Left lung (tissue), 10 donors: ENCODE results near the gene SPDYC. TPM values are rescaled to one million over a fixed set of nuclear protein-coding genes. Genes with fewer than 3 reads are reported as not detected.

Experiments
- ATAC-seq: fragments of 200-7000 bp; cut with Tn5 transposase; one replicate; pipeline ENCODE4 v1.9.1; 2020; ENCODE audit warnings: moderate library complexity
- DNase-seq, 4 donors: peaks; one replicate each; pipeline ENCODE4 v3.0.0-alpha.2; 2013 to 2020
- H3K27ac ChIP-seq, 2 donors: fragments of 200-600 bp; sonication (generic) in 1 of 2; one replicate each; pipeline versions ENCODE4 v1.5.0 to v1.8.0; 2020 to 2021
- H3K27me3 ChIP-seq, 2 donors: fragments of 200-600 bp; sonication (generic) in 1 of 2; one replicate each; pipeline versions ENCODE4 v1.5.0 to v1.8.0; 2020 to 2021
- H3K36me3 ChIP-seq, 2 donors: fragments of 200-600 bp; sonication (generic) in 1 of 2; one replicate each; pipeline versions ENCODE4 v1.5.0 to v1.8.0; 2020 to 2021
- H3K4me1 ChIP-seq, 2 donors: fragments of 200-600 bp; one replicate each; pipeline ENCODE4 v1.8.0; 2021
- H3K4me3 ChIP-seq, 2 donors: fragments of 200-600 bp; sonication (generic) in 1 of 2; one replicate each; pipeline versions ENCODE4 v1.5.0 to v1.8.0; 2020 to 2021; ENCODE audit warnings: mild to moderate bottlenecking in 1 of 2
- H3K9me3 ChIP-seq, 2 donors: fragments of 200-600 bp; sonication (generic) in 1 of 2; one replicate each; pipeline versions ENCODE4 v1.5.0 to v1.8.0; 2020 to 2021
- CTCF ChIP-seq, 2 donors: fragments of 200-600 bp; sonication (generic) in 1 of 2; IDR thresholded peaks; one replicate each; pipeline versions ENCODE4 v1.5.0 to v1.8.0; 2021; ENCODE audit warnings: antibody characterized with exemption in 2 of 2
- intact Hi-C, 2 donors: fragments of 100-400 bp; cut with DNase I; formaldehyde crosslinking; loops; one replicate each; pipeline versions ENCODE4 v1.11.2 to v1.14.2; 2022
- polyA plus RNA-seq, 6 donors: library from polyadenylated mRNA; unstranded; fragments of 120-200 nt; gene quantifications; one replicate each; pipeline ENCODE4 v1.2.1, GENCODE V29; 2013; ENCODE audit not compliant: insufficient read length in 6 of 6
- total RNA-seq, 2 donors: library from RNA; stranded (reverse); fragmentation: NEBNext Ultra II Directional; extraction: Animal tissue kit (Norgen Biotek cat#: 25700); gene quantifications; one replicate each; pipeline ENCODE4 v1.2.1, GENCODE V29; 2021
- donor health status: DM: no; HTN: yes; CAD: no.
- donor health status: DM: no; HTN: no; CAD: no.

The SPDYC gene
- total and polyA plus RNA-seq, 8 donors = not detected

GRCh38 chr11:65205602-65205967 lies 35.6 kb downstream of the SPDYC start:
- ATAC-seq (no peak), DNase-seq (no peak)
- peaks cover 2 to 20% of the 10 kb centered on the region in 2 donors for H3K4me1 ChIP-seq
- H3K4me3 ChIP-seq = no peak overlapping the region
- no peak for TF ChIP-seq CTCF (IDR thresholded peaks at IDR 0.05)
- peaks cover 0 to 99% of the 10 kb centered on the region in 2 donors for H3K36me3 ChIP-seq
- no peak overlapping the region for H3K27ac ChIP-seq
- H3K9me3 ChIP-seq = no peaks in the 10 kb centered on the region
- H3K27me3 ChIP-seq = no peaks in the 10 kb centered on the region
- intact Hi-C loops = no loop called here

- H3K36me3 ChIP-seq = peaks cover 0 to 99% of the 10 kb centered on the region in 2 donors
- no peaks in the 10 kb centered on the region for H3K9me3 ChIP-seq
- DNase-seq (no peak), ATAC-seq (no peak)
- H3K27me3 ChIP-seq = no peaks in the 10 kb centered on the region
- H3K4me3 ChIP-seq = no peak overlapping the region
- no peak overlapping the region for H3K27ac ChIP-seq
- H3K4me1 ChIP-seq = peaks cover 2 to 20% of the 10 kb centered on the region in 2 donors
- intact Hi-C loops = no loop called here
- no peak for TF ChIP-seq CTCF (IDR thresholded peaks at IDR 0.05)
Observed at GRCh38 chr11:65206441-65206841, 36.4 kb downstream of the SPDYC start.

GRCh38 chr11:65206901-65207300 lies 36.9 kb downstream of the SPDYC start:
- Histone ChIP-seq H3K27me3 (no peaks in the 10 kb centered on the region), H3K4me1 (peaks cover 2 to 20% of the 10 kb centered on the region in 2 donors), H3K9me3 (no peaks in the 10 kb centered on the region), H3K27ac (no peak overlapping the region), H3K4me3 (no peak overlapping the region), H3K36me3 (peaks cover 0 to 100% of the 10 kb centered on the region in 2 donors)
- ATAC-seq = no peak
- no peak for DNase-seq
- intact Hi-C loops = no loop called here
- TF ChIP-seq CTCF (IDR thresholded peaks at IDR 0.05) = no peak

GRCh38 chr11:65207918-65208784 lies 38.1 kb downstream of the SPDYC start:
- intact Hi-C loops = no loop called here

More at GRCh38 chr11:65207918-65208784, 38.1 kb downstream of the SPDYC start:
- no peak for TF ChIP-seq CTCF (IDR thresholded peaks at IDR 0.05)
- ATAC-seq = peak; percentile 74
- H3K27me3 ChIP-seq = no peaks in the 10 kb centered on the region
- H3K4me1 ChIP-seq = peaks cover 2 to 22% of the 10 kb centered on the region in 2 donors
- no peaks in the 10 kb centered on the region for H3K9me3 ChIP-seq
- H3K4me3 ChIP-seq = no peak overlapping the region
- H3K27ac ChIP-seq = peak overlapping the region in 1 of 2 donors; percentile 63
- peaks cover 0 to 96% of the 10 kb centered on the region in 2 donors for H3K36me3 ChIP-seq
- peak in 1 of 4 donors; percentile 65 for DNase-seq
